Chondrocyte (in vitro differentiated cells): ENCODE data around the gene AK9. TPM values are rescaled to one million over a fixed set of nuclear protein-coding genes. Genes with fewer than 3 reads are reported as not detected.

Experiments
- DNase-seq: peaks from one replicate; pipeline ENCODE4 v3.0.0; 2021; ENCODE audit warnings: mixed read lengths, low spot score
- H3K27ac Mint-ChIP-seq: one replicate; pipeline ENCODE4 v1.8.0; 2021; ENCODE audit warnings: mild to moderate bottlenecking, moderate library complexity, mixed read lengths; ENCODE audit not compliant: unreplicated experiment
- H3K27me3 Mint-ChIP-seq: 2 replicates; pipeline ENCODE4 v1.8.0; 2021; ENCODE audit warnings: low read depth, mixed read lengths
- H3K36me3 Mint-ChIP-seq: 2 replicates; pipeline ENCODE4 v1.8.0; 2021; ENCODE audit warnings: low read depth, mixed read lengths
- H3K4me1 Mint-ChIP-seq: 2 replicates; pipeline ENCODE4 v1.8.0; 2021; ENCODE audit warnings: low read depth, mild to moderate bottlenecking, mixed read lengths
- H3K4me3 Mint-ChIP-seq: one replicate; pipeline ENCODE4 v1.8.0; 2021; ENCODE audit warnings: mild to moderate bottlenecking, moderate library complexity, mixed read lengths; ENCODE audit not compliant: unreplicated experiment
- H3K9me3 Mint-ChIP-seq: 2 replicates; pipeline ENCODE4 v1.8.0; 2021; ENCODE audit warnings: low read depth, mixed read lengths
- total RNA-seq: library from RNA; stranded (reverse); gene quantifications from 3 replicates; pipeline ENCODE4 v1.2.1, GENCODE V29; 2021
- TF ChIP-seq, protein P1 (sequence below): fragments of 200-600 bp; sonication (generic); IDR thresholded peaks from 2 replicates; pipeline ENCODE4 v1.5.0; 2021; ENCODE audit warnings: antibody characterized with exemption, mild to moderate bottlenecking, moderate library complexity

The AK9 gene
- total RNA-seq, 1 donor from 2014 or later = 4.4 TPM

DNA sequence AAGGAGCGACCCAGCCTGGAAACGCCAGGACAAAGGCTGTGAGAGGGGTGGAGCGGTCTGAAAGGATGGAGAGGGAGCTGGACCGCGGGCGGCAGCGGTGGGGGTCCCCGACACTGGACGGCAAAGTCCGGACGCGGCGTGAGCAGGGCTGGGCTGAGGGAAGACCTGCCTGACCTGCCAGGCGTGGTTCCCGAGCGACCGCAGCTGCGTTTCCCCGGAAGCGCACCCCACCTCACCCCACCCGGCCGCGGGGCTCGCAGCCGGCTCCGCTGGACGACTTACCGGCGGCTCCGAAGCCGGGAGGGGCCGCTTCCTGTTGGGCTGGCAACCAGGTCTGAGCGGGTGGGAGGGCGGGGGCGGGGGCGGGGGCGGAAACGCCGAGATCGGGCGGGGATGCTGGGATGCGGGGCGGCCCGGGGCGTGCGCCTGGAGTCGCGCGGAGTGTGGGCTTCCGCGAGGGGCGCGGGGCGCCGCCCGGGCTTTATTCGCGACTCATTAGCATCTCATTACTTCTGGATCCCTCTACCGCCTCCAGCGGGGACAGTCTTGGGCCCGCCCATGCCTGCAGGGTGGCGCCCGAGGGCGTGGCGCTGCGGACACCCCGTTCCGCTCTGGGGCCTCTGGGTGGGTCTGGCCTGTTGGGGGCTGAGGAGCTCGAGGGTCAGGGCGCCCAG, 235.4 kb downstream of the AK9 start, which contains the start of gene MICAL1:
Gene MICAL1 (minus strand): TSS at position 336 of the 674 bp plus-strand sequence. CDS start 1,576 bp downstream, outside the sequence.
- no peak for DNase-seq
- H3K27ac Mint-ChIP-seq = peak within 1 kb of the TSS; percentile 91
- H3K4me3 Mint-ChIP-seq = peak within 1 kb of the TSS; percentile 98

DNA sequence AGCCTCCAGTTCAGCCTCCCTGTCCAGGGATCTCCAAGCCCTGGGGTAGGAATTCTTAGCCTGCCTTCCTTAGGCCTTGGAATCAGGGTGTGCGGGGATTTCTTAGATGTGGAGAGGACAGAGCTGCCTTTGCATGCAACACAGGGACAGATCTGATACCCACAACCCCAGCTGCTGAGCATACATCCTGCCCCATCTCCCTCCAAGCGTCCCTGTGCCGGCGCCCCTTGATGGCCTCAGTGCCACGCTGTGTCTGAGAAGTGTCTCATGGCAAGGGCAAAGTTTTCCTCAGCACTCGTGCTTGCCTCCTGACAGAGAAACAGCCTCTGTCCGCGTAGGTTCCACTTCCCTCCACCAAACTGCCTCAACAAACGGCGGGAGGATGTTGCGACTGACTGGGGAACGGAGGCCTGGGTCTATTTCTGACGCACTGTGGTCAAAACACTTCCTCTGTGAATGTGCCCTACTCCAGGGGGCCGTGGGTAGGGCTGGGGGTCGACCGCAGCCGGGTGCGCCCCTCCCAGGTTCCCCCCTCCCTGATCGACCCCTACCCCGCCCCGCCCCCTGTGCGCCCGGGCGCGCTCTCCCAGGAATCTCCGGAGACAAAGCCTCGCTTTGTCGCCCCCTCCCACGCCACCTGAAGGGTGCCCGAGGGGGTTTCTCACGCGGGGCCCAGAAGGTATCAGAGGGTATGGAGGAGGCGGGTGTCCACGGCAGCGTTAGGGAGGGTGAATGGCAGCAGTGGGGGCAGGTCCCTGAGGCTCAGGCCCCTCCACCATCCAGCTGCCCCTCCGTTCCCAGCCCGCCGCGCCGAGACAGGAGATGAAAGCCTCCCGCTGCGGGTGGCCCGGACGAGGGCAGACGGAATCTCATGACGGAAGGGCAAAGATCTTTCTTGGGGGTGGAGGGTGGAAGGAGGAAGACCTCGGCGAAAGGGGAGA, 236.2 kb downstream of the AK9 start:
- Mint-ChIP-seq H3K9me3 (no peaks in the 10 kb centered on the region), H3K36me3 (peaks cover 11% of the 10 kb centered on the region), H3K4me3 (peak overlapping the region; percentile 98), H3K27ac (peak overlapping the region; percentile 91), H3K4me1 (peaks cover 33% of the 10 kb centered on the region), H3K27me3 (no peaks in the 10 kb centered on the region)
- TF ChIP-seq, protein P1, sequence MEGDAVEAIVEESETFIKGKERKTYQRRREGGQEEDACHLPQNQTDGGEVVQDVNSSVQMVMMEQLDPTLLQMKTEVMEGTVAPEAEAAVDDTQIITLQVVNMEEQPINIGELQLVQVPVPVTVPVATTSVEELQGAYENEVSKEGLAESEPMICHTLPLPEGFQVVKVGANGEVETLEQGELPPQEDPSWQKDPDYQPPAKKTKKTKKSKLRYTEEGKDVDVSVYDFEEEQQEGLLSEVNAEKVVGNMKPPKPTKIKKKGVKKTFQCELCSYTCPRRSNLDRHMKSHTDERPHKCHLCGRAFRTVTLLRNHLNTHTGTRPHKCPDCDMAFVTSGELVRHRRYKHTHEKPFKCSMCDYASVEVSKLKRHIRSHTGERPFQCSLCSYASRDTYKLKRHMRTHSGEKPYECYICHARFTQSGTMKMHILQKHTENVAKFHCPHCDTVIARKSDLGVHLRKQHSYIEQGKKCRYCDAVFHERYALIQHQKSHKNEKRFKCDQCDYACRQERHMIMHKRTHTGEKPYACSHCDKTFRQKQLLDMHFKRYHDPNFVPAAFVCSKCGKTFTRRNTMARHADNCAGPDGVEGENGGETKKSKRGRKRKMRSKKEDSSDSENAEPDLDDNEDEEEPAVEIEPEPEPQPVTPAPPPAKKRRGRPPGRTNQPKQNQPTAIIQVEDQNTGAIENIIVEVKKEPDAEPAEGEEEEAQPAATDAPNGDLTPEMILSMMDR = peak; percentile 11
- DNase-seq = no peak

More for the DNA sequence above, 235.4 kb downstream of the AK9 start, which contains the start of gene MICAL1:
- no peaks in the 10 kb centered on the region for H3K9me3 Mint-ChIP-seq
- peaks cover 10% of the 10 kb centered on the region for H3K36me3 Mint-ChIP-seq
- peaks cover 33% of the 10 kb centered on the region for H3K4me1 Mint-ChIP-seq
- TF ChIP-seq, protein P1 = peak; percentile 65
- H3K27me3 Mint-ChIP-seq = no peaks in the 10 kb centered on the region

DNA sequence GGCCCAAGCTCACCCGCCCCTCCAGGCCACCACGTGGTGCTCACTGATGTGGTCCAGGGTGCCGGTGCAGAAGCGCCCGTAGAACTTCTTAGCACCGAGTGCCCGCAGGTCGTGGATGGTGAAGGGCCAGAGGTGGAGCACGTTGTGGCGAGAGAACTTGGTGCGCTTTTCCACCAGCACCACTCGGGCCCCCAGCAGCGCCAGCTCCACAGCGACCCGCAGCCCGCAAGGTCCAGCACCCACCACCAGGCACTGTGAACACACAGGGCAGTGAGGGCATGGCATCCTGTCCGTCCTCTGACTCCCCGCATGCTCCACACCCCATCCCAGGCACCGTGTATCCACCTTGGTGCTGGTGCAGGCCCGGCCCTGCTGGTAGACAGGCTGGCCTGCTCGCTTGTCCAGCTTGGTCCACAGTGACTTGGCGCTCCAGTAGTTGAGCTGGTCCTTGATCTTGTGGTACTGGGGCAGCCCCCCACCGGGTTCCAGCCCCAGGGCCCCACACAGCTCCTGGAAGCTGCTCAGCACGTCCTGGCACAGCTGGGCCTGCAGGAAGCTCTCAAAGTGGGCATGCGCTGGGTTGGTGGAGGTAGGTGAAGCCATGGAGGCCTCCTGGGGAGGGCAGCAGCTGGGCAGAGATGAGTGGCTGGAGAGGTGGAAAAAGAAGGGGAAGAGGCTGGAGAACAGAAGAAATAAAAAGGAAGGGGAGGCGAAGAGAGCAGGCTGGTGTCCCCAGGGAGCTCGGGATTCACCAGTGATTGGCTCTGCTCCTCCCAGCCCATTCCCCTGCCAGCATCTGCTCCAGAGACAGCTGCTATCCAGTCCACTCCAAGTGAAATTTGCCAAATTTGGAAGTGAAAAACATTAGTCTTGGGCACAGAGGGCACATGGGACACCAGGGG, 237.2 kb downstream of the AK9 start:
- Mint-ChIP-seq H3K9me3 (no peaks in the 10 kb centered on the region), H3K4me3 (peak overlapping the region; percentile 98), H3K36me3 (peaks cover 14% of the 10 kb centered on the region), H3K27me3 (no peaks in the 10 kb centered on the region), H3K4me1 (peaks cover 33% of the 10 kb centered on the region), H3K27ac (peak overlapping the region; percentile 80)
- TF ChIP-seq, protein P1 = no peak
- no peak for DNase-seq

- Mint-ChIP-seq H3K4me1 (peaks cover 33% of the 10 kb centered on the region), H3K27ac (no peak overlapping the region), H3K4me3 (no peak overlapping the region)
These were observed 237.8 kb downstream of the AK9 start for GRCh38 chr6:109453156-109453555.

More at GRCh38 chr6:109453156-109453555, 237.8 kb downstream of the AK9 start:
- no peak for DNase-seq
- H3K27me3 Mint-ChIP-seq = no peaks in the 10 kb centered on the region
- TF ChIP-seq, protein P1 = no peak
- H3K36me3 Mint-ChIP-seq = peaks cover 14% of the 10 kb centered on the region
- H3K9me3 Mint-ChIP-seq = no peaks in the 10 kb centered on the region
